Measurements from ENCODE around the gene ATL1.

The ATL1 gene

DNA sequence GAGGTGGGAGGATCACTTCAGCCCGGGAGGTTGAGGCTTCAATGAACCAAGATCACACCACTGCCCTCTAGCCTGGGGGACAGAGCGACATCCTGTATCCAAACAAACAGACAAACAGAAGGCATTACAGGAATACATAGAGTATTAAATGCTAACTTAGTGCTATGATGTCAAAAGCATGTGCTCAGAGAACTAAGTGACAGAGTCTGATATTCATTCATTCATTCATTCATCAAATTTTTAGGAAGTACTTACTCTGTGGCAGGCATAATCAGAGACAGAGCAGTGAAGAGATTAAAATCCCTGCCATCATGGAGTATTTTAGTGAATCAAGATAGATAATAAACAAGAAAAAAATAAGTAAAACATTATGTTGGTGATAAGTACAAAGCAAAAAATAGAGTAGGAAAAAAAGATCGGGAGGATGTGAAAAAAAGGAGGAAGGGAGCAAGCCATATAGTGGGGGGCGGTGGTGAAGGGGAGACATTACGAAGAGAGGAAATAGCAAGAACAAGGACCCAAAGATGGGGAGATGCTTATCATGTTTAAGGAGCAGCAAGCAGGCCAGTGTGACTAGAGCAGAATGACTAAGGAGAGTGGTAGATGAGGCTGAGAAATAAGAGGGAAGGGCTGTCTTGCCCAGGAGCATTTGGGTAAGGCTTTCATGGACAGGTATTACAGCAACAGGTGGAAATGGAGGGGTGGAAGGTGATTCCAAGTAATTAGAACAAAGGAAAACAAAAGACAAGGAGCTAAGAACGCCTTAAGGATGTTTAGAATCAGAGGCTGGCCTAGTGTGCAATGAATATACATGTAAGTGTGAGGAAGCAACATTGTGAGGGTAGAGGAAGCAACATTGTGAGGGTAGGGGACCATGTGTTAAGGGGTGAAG lies 30.4 kb upstream of the ATL1 start:
- ChIA-PET POLR2A (no interaction called here), CTCF (interaction anchor here (0.9 to 3.0 kb wide), 7 partner anchors 13 to 219 kb away, joined by 3 to 46 read pairs (median 4); no protein-coding TSS in a partner anchor)
- no peak for DNase-seq (ENCODE audit: low read depth, low spot score)
- TF ChIP-seq, protein P1, sequence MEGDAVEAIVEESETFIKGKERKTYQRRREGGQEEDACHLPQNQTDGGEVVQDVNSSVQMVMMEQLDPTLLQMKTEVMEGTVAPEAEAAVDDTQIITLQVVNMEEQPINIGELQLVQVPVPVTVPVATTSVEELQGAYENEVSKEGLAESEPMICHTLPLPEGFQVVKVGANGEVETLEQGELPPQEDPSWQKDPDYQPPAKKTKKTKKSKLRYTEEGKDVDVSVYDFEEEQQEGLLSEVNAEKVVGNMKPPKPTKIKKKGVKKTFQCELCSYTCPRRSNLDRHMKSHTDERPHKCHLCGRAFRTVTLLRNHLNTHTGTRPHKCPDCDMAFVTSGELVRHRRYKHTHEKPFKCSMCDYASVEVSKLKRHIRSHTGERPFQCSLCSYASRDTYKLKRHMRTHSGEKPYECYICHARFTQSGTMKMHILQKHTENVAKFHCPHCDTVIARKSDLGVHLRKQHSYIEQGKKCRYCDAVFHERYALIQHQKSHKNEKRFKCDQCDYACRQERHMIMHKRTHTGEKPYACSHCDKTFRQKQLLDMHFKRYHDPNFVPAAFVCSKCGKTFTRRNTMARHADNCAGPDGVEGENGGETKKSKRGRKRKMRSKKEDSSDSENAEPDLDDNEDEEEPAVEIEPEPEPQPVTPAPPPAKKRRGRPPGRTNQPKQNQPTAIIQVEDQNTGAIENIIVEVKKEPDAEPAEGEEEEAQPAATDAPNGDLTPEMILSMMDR (IDR thresholded peaks at IDR 0.05; ENCODE audit: insufficient read depth, low read length, missing control alignments), result no peak
- H3K4me3 ChIP-seq (ENCODE audit: low read depth, low read length), result peak overlapping the region; percentile 83

DNA sequence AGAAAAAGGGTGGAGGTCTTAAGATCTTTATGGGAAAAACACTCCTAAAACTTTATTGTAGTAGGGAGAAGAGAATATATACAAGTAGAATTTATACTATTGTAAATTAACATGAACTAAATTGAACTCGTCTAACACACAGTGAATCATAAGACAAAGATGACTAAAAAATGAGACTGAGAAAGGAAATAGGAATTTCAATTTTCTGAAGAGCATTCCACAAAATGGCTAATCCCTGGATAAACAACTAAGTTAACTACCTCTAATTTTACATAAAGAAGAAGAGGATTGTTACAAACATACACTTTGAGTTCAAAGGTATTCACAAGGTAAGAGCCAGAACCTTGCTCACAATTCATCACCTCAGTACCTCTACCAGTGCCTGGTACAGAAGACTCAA lies 29.6 kb upstream of the ATL1 start:
- POLR2A ChIA-PET, result no interaction called here
- TF ChIP-seq, protein P1 (IDR thresholded peaks at IDR 0.05; ENCODE audit: insufficient read depth, low read length, missing control alignments), result no peak
- peak overlapping the region; percentile 83 for H3K4me3 ChIP-seq (ENCODE audit: low read depth, low read length)
- CTCF ChIA-PET, result interaction anchor here (0.9 to 3.0 kb wide), 4 partner anchors 12 to 212 kb away, joined by 3 to 46 read pairs (median 8); no protein-coding TSS in a partner anchor
- no peak for DNase-seq (ENCODE audit: low read depth, low spot score)

GRCh38 chr14:50530794-50531365 lies 29.1 kb upstream of the ATL1 start:
- ChIA-PET CTCF (interaction anchor here (0.6 to 3.0 kb wide), 8 partner anchors 14 to 220 kb away, joined by 3 to 63 read pairs (median 6); partner anchors contain the start of genes DMAC2L and L2HGDH), POLR2A (no interaction called here)
- H3K4me3 ChIP-seq (ENCODE audit: low read depth, low read length), result peak overlapping the region; percentile 83
- DNase-seq (ENCODE audit: low read depth, low spot score), result no peak
- TF ChIP-seq, protein P1 (IDR thresholded peaks at IDR 0.05; ENCODE audit: insufficient read depth, low read length, missing control alignments), result no peak

GRCh38 chr14:50531595-50532501 lies 28.1 kb upstream of the ATL1 start:
- ChIA-PET CTCF (interaction anchor here (0.5 to 3.0 kb wide), 26 partner anchors 9 to 671 kb away, joined by 3 to 63 read pairs (median 3); partner anchors contain the start of genes DMAC2L and L2HGDH), POLR2A (interaction anchor here (0.7 to 1.0 kb wide), 2 partner anchors 14 to 211 kb away, joined by 4 read pairs; no protein-coding TSS in a partner anchor)
- peak overlapping the region; percentile 83 for H3K4me3 ChIP-seq (ENCODE audit: low read depth, low read length)
- no peak for DNase-seq (ENCODE audit: low read depth, low spot score)
- TF ChIP-seq, protein P1 (IDR thresholded peaks at IDR 0.05; ENCODE audit: insufficient read depth, low read length, missing control alignments), result no peak

DNA sequence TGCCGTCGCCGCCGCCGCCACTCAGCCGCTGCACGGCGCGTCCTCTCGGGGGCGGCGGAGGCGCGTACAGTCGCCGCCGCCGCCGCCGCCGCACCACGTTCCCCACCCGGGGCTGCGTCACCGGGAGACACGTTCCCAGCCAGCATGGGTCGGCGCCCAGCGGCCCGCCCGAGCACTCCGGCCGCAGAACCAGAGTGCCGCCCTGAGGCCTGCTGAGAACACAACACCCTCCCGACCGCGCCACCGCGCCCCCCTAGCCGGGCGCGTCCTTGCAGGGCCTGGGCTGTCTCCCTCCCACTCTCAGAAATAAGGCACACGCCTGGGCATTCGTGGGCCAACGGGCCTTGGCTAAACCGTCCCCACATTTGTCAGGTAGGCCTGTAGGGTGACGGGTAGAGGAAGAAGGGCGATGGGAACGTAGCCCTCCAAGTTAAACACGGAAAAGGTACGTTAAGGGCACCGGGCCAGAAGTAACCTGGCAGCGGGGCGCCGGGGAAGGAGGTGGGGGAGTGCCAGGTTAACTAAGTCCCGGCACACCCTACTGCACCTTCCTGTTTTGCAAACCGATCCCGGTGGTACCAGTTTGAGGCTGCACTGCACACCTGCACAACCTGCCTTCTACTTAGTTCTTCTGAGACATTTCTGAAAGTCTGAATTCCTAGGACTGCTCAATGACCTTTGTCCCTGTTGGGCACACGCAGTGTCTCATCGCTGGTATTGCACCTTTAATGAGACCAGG lies 27.3 kb upstream of the ATL1 start, which contains the start of gene MAP4K5:
Gene MAP4K5 (minus strand): TSS at position 68 of the 739 bp plus-strand sequence. CDS start 520 bp downstream, outside the sequence.
- H3K4me3 ChIP-seq (ENCODE audit: low read depth, low read length), result peak within 1 kb of the TSS; percentile 83

More for the DNA sequence above, 27.3 kb upstream of the ATL1 start, which contains the start of gene MAP4K5:
- TF ChIP-seq, protein P1 (IDR thresholded peaks at IDR 0.05; ENCODE audit: insufficient read depth, low read length, missing control alignments), result peak; percentile 99
- ChIA-PET CTCF (interaction anchor here (0.7 to 3.0 kb wide), 23 partner anchors 8 to 672 kb away, joined by 3 to 63 read pairs (median 3); no protein-coding TSS in a partner anchor), POLR2A (interaction anchor here (0.7 to 1.0 kb wide), 2 partner anchors 15 to 212 kb away, joined by 4 read pairs; no protein-coding TSS in a partner anchor)
- DNase-seq (ENCODE audit: low read depth, low spot score), result peak; percentile 41
